Chondrocyte (in vitro differentiated cells): ENCODE measurements around the gene ERC1. TPM values are rescaled to one million over a fixed set of nuclear protein-coding genes. Genes with fewer than 3 reads are reported as not detected.

Source experiments
- DNase-seq: peaks from one replicate; pipeline ENCODE4 v3.0.0; 2021; ENCODE audit warnings: mixed read lengths, low spot score
- H3K27ac Mint-ChIP-seq: one replicate; pipeline ENCODE4 v1.8.0; 2021; ENCODE audit warnings: mild to moderate bottlenecking, moderate library complexity, mixed read lengths; ENCODE audit not compliant: unreplicated experiment
- H3K27me3 Mint-ChIP-seq: 2 replicates; pipeline ENCODE4 v1.8.0; 2021; ENCODE audit warnings: low read depth, mixed read lengths
- H3K36me3 Mint-ChIP-seq: 2 replicates; pipeline ENCODE4 v1.8.0; 2021; ENCODE audit warnings: low read depth, mixed read lengths
- H3K4me1 Mint-ChIP-seq: 2 replicates; pipeline ENCODE4 v1.8.0; 2021; ENCODE audit warnings: low read depth, mild to moderate bottlenecking, mixed read lengths
- H3K4me3 Mint-ChIP-seq: one replicate; pipeline ENCODE4 v1.8.0; 2021; ENCODE audit warnings: mild to moderate bottlenecking, moderate library complexity, mixed read lengths; ENCODE audit not compliant: unreplicated experiment
- H3K9me3 Mint-ChIP-seq: 2 replicates; pipeline ENCODE4 v1.8.0; 2021; ENCODE audit warnings: low read depth, mixed read lengths
- total RNA-seq: library from RNA; stranded (reverse); gene quantifications from 3 replicates; pipeline ENCODE4 v1.2.1, GENCODE V29; 2021
- TF ChIP-seq, protein P1 (sequence below): fragments of 200-600 bp; sonication (generic); IDR thresholded peaks from 2 replicates; pipeline ENCODE4 v1.5.0; 2021; ENCODE audit warnings: antibody characterized with exemption, mild to moderate bottlenecking, moderate library complexity

ERC1 gene
- total RNA-seq, 1 donor from 2014 or later, result 79.3 TPM

DNA sequence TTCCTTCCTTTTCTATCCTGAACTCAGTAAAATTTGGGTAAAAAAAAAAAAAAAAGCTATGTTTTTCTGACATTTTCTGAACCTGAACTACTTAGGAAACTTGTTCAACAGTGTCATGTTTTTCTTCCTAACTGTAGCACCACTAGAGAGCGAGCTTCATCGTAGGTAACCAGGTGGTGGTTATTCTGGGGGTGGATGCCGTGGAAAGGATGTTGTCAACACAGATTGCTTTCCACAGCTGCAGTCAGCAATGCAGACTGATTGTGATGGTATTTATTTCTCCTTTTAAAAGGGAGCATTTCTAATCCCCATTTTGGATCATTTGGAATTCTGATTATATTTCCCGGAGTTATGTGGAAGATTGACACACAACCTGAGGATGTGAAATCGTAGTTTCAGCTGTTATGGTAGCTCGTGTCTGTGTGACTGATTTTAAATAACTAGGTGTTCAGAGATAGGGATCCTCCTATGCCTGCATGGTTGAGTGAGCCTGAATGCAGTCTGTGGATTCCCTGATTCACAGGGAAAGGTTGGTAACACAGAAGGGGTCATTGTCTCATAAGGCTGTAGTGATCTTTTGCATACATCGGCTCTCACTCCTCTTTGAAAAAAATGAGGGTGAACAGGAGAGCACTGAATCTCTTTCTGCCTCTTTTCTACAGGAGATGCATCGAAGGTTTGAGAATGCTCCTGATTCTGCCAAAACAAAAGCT is 113.2 kb downstream of the ERC1 start:
- no peak overlapping the region for H3K4me3 Mint-ChIP-seq
- peaks cover 18% of the 10 kb centered on the region for H3K4me1 Mint-ChIP-seq
- no peaks in the 10 kb centered on the region for H3K9me3 Mint-ChIP-seq
- peaks cover 4% of the 10 kb centered on the region for H3K36me3 Mint-ChIP-seq
- no peaks in the 10 kb centered on the region for H3K27me3 Mint-ChIP-seq
- TF ChIP-seq, protein P1, sequence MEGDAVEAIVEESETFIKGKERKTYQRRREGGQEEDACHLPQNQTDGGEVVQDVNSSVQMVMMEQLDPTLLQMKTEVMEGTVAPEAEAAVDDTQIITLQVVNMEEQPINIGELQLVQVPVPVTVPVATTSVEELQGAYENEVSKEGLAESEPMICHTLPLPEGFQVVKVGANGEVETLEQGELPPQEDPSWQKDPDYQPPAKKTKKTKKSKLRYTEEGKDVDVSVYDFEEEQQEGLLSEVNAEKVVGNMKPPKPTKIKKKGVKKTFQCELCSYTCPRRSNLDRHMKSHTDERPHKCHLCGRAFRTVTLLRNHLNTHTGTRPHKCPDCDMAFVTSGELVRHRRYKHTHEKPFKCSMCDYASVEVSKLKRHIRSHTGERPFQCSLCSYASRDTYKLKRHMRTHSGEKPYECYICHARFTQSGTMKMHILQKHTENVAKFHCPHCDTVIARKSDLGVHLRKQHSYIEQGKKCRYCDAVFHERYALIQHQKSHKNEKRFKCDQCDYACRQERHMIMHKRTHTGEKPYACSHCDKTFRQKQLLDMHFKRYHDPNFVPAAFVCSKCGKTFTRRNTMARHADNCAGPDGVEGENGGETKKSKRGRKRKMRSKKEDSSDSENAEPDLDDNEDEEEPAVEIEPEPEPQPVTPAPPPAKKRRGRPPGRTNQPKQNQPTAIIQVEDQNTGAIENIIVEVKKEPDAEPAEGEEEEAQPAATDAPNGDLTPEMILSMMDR, result no peak
- no peak overlapping the region for H3K27ac Mint-ChIP-seq
- DNase-seq, result no peak

DNA sequence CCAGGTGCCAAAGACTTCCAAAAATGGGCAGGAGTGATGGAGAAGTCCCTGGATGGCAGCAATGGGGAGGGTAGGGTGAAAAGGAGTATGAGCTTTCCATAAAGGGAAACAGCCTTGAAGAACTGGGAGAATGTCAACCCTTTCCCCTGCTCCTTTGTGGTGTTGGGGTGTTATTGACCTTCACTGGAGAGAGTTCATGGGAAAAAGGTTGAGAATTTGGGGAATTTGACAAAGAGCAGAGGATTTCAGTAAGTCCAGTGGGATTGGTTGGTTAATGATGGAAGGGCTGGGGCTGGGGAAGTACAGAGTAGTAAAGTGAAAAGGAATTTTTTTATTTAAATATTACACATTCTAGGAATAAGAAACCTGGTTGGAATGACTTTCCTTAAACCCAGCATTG is 116.6 kb downstream of the ERC1 start:
- H3K36me3 Mint-ChIP-seq, result peaks cover 7% of the 10 kb centered on the region
- H3K27ac Mint-ChIP-seq, result peak overlapping the region; percentile 56
- H3K4me3 Mint-ChIP-seq, result no peak overlapping the region
- TF ChIP-seq, protein P1, result no peak
- no peak for DNase-seq
- H3K4me1 Mint-ChIP-seq, result peaks cover 18% of the 10 kb centered on the region
- H3K9me3 Mint-ChIP-seq, result no peaks in the 10 kb centered on the region
- H3K27me3 Mint-ChIP-seq, result no peaks in the 10 kb centered on the region

DNA sequence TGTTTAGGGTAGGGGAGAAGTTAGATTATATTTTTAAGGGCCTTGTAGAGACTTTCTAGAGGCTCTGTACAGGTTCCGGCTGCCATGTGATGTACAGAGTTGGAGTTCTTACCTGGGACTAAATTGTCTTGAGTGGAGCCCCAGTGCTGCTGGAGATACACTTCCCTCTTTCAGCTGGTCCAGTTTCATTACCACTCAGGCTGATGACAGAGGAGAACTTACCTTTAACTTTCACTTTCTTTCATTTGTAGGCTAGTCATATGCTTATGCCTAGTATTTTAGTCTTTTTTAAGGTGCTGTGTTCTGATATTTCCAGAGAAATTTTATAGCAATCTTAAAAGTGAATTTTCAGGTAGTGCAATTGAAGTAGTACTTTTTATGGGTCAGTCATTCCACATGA is 117.3 kb downstream of the ERC1 start:
- H3K27ac Mint-ChIP-seq, result no peak overlapping the region
- no peaks in the 10 kb centered on the region for H3K27me3 Mint-ChIP-seq
- H3K9me3 Mint-ChIP-seq, result no peaks in the 10 kb centered on the region
- H3K4me1 Mint-ChIP-seq, result peaks cover 18% of the 10 kb centered on the region
- TF ChIP-seq, protein P1, result no peak
- H3K4me3 Mint-ChIP-seq, result no peak overlapping the region
- H3K36me3 Mint-ChIP-seq, result peaks cover 7% of the 10 kb centered on the region
- DNase-seq, result no peak

DNA sequence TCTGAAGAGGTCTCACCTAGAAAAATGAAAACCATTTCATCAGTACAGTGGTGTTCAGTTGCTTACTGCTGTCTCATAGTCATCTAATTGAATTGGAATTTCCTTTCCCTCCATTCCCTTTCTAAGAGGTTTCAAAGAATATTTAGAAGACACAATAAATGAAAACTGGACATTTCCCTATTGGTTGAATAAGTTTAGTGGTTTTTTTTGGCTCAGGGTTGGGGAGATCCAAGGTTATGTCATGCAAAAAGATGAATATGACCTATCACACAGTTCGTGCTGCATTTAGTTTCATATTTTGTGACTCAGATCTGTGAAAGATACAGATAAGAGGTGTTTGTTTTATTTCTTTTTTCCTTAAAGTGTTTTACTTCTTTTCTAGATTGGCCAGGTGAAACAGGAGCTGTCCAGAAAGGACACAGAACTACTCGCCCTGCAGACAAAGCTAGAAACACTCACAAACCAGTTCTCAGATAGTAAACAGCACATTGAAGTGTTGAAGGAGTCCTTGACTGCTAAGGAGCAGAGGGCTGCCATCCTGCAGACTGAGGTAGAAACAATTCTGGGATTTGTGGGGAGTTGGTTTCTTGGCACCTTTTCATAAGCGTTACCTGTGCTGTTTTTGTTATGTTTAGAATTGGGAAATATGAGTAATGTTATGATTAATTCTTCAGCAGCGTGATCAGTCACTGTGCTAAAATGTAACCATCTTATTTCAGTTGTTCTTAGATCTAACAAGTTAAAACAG is 124.6 kb downstream of the ERC1 start:
- DNase-seq, result no peak
- H3K27ac Mint-ChIP-seq, result peak overlapping the region; percentile 79
- peaks cover 2% of the 10 kb centered on the region for H3K36me3 Mint-ChIP-seq
- TF ChIP-seq, protein P1, result no peak
- no peaks in the 10 kb centered on the region for H3K9me3 Mint-ChIP-seq
- H3K4me3 Mint-ChIP-seq, result no peak overlapping the region
- H3K27me3 Mint-ChIP-seq, result no peaks in the 10 kb centered on the region
- peaks cover 17% of the 10 kb centered on the region for H3K4me1 Mint-ChIP-seq

DNA sequence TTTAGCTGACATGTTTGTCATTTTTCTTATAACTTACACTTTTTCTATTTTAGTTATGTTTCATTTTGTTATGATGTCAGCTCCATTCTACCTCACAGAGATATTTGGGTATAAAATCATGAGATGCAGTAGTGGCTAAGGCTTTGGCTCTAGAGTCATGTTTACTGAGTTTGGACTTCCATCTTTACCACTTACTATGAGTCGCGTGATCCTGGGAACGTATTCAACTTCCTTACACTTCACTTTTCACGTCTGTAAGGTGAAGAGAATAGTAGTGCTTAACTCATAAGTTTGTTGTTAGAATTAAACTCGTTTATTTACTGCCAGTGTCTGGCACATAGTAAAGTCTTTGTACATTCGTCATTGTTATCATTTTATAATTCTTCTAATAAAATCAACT is 126.3 kb downstream of the ERC1 start:
- peaks cover under 1% of the 10 kb centered on the region for H3K36me3 Mint-ChIP-seq
- DNase-seq, result no peak
- peaks cover 17% of the 10 kb centered on the region for H3K4me1 Mint-ChIP-seq
- no peak overlapping the region for H3K4me3 Mint-ChIP-seq
- H3K27me3 Mint-ChIP-seq, result no peaks in the 10 kb centered on the region
- TF ChIP-seq, protein P1, result no peak
- H3K27ac Mint-ChIP-seq, result no peak overlapping the region
- no peaks in the 10 kb centered on the region for H3K9me3 Mint-ChIP-seq
